DND-41 (cell line): Measurements from ENCODE around the gene TRIM56.

ENCODE experiments used
- CTCF ChIP-seq: IDR thresholded peaks from 2 replicates; pipeline ENCODE4 v1.5.1; 2012; ENCODE audit warnings: borderline replicate concordance, low read length, moderate library complexity, mild to moderate bottlenecking; ENCODE audit not compliant: poor library complexity, severe bottlenecking; ENCODE audit errors: extremely low read depth
- EZH2 ChIP-seq: IDR thresholded peaks from 3 replicates; pipeline ENCODE4 v1.6.1; 2012; ENCODE audit warnings: borderline replicate concordance, low read depth, mild to moderate bottlenecking, moderate library complexity, low read length, inconsistent platforms; ENCODE audit not compliant: severe bottlenecking

- TF ChIP-seq CTCF (no peak), EZH2 (no peak)
Measured at GRCh38 chr7:101111261-101111660, 26.0 kb downstream of the TRIM56 start.
